Measurements from ENCODE around the gene UCK2.
A peak's percentile ranks its signal among the peaks of the same experiment; 100 is the strongest.

Gene UCK2

GRCh38 chr1:165905853-165906252 lies 78.4 kb downstream of the UCK2 start:
- no peak for DNase-seq

- DNase-seq = no peak
Measured at GRCh38 chr1:165907256-165907857, 79.9 kb downstream of the UCK2 start.

GRCh38 chr1:165910764-165911421 lies 83.5 kb downstream of the UCK2 start:
- DNase-seq = no peak

GRCh38 chr1:165911609-165912281 lies 84.3 kb downstream of the UCK2 start:
- no peak for DNase-seq

GRCh38 chr1:165912638-165913037 lies 85.2 kb downstream of the UCK2 start:
- DNase-seq = no peak

GRCh38 chr1:165914136-165914798 lies 86.9 kb downstream of the UCK2 start:
- peak; percentile 78 for DNase-seq

GRCh38 chr1:165915480-165915879 lies 88.1 kb downstream of the UCK2 start:
- no peak for DNase-seq

GRCh38 chr1:165915932-165916348 lies 88.5 kb downstream of the UCK2 start:
- no peak for DNase-seq

- no peak for DNase-seq
Measured at GRCh38 chr1:165917166-165917565, 89.8 kb downstream of the UCK2 start.

GRCh38 chr1:165924117-165924516 lies 96.7 kb downstream of the UCK2 start:
- DNase-seq = no peak

- DNase-seq = no peak
Measured at GRCh38 chr1:165925498-165926079, 98.2 kb downstream of the UCK2 start.

- DNase-seq = no peak
Measured at GRCh38 chr1:165927169-165927568, 99.8 kb downstream of the UCK2 start.

- DNase-seq = peak; percentile 57
Measured at GRCh38 chr1:165928075-165928731, 100.8 kb downstream of the UCK2 start.

- no peak for DNase-seq
Measured at GRCh38 chr1:165930961-165931360, 103.5 kb downstream of the UCK2 start.

GRCh38 chr1:165933446-165934170 lies 106.2 kb downstream of the UCK2 start:
- no peak for DNase-seq

- no peak for DNase-seq
Measured at GRCh38 chr1:165936542-165936941, 109.1 kb downstream of the UCK2 start.

GRCh38 chr1:165937829-165938228 lies 110.4 kb downstream of the UCK2 start:
- no peak for DNase-seq

GRCh38 chr1:165938844-165939243 lies 111.4 kb downstream of the UCK2 start:
- DNase-seq = no peak

- DNase-seq = no peak
Measured at GRCh38 chr1:165941531-165941930, 114.1 kb downstream of the UCK2 start.

GRCh38 chr1:165942062-165942461 lies 114.6 kb downstream of the UCK2 start:
- DNase-seq = no peak

- no peak for DNase-seq
Measured at GRCh38 chr1:165942927-165943597, 115.6 kb downstream of the UCK2 start.

- DNase-seq = no peak
Measured at GRCh38 chr1:165945911-165946310, 118.5 kb downstream of the UCK2 start.
